A673 (cell line): ENCODE data around the gene ST6GALNAC4.

Experiments
- EZH2 ChIP-seq: fragments of 200-600 bp; sonication (generic); IDR thresholded peaks from 2 replicates; pipeline ENCODE4 v1.6.1; 2017; ENCODE audit warnings: borderline replicate concordance, low read depth, mild to moderate bottlenecking, mixed read lengths, antibody characterized with exemption, low read length; ENCODE audit not compliant: poor library complexity, severe bottlenecking
- TF ChIP-seq, protein P1 (sequence below): fragments of 300-800, 200-600 bp; sonication (generic); conservative IDR thresholded peaks from 2 replicates; pipeline ENCODE4 v1.5.1; 2017; ENCODE audit warnings: low read depth, mild to moderate bottlenecking, antibody characterized with exemption, low read length, moderate library complexity, mixed read lengths

DNA sequence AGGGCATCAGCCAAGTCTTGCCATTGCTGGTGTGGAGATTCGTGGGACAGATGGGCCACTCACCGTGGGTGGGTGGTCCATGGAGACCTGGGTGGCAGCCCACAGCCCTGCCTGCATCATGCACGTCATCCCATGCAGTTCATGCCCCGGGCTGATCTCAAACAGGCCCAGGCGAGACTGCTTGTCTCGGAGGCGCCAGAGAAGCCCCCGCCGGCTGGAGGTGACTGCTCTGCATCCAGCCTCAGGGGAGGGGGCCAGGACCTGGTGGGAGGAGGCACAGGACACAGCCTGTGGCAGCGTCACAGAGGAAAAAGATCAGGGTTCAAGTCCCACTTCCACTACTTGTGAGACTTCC is 12.8 kb upstream of the ST6GALNAC4 start:
- TF ChIP-seq, protein P1, sequence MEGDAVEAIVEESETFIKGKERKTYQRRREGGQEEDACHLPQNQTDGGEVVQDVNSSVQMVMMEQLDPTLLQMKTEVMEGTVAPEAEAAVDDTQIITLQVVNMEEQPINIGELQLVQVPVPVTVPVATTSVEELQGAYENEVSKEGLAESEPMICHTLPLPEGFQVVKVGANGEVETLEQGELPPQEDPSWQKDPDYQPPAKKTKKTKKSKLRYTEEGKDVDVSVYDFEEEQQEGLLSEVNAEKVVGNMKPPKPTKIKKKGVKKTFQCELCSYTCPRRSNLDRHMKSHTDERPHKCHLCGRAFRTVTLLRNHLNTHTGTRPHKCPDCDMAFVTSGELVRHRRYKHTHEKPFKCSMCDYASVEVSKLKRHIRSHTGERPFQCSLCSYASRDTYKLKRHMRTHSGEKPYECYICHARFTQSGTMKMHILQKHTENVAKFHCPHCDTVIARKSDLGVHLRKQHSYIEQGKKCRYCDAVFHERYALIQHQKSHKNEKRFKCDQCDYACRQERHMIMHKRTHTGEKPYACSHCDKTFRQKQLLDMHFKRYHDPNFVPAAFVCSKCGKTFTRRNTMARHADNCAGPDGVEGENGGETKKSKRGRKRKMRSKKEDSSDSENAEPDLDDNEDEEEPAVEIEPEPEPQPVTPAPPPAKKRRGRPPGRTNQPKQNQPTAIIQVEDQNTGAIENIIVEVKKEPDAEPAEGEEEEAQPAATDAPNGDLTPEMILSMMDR: no peak
- no peak for TF ChIP-seq EZH2
